K562 (cell line): ENCODE results near the gene ITSN1.

Experiments
- CHD2 ChIP-seq: IDR thresholded peaks from 2 replicates; pipeline ENCODE4 v1.6.1; 2011; ENCODE audit warnings: low read depth, low read length
- MEF2D ChIP-seq: conservative IDR thresholded peaks from 2 replicates; pipeline ENCODE4 v1.6.1; 2016; ENCODE audit warnings: low read depth, missing genetic modification characterization, missing compliant biosample characterization
- PCBP2 ChIP-seq: fragments of 200-400 bp; formaldehyde crosslinking; IDR thresholded peaks from 2 replicates; pipeline ENCODE4 v1.6.1; 2018; ENCODE audit warnings: low read length, low read depth, mild to moderate bottlenecking, moderate library complexity; ENCODE audit not compliant: poor library complexity, severe bottlenecking
- SIRT6 ChIP-seq: IDR thresholded peaks from one replicate; pipeline ENCODE4 v1.6.1; 2012; ENCODE audit warnings: low read depth, mild to moderate bottlenecking, control low read depth, inconsistent platforms, low read length, moderate library complexity
- USF2 ChIP-seq: sonication (generic); formaldehyde crosslinking; IDR thresholded peaks from 2 replicates; pipeline ENCODE4 v1.5.0; 2020; ENCODE audit warnings: missing genetic modification reagents
- ZNF24 ChIP-seq: fragments of 450-650 bp; IDR thresholded peaks from 2 replicates; pipeline ENCODE4 v1.6.1; 2016
- ZNF253 ChIP-seq: fragments of 250-450 bp; sonication (Bioruptor Pico); conservative IDR thresholded peaks from 2 replicates; pipeline ENCODE4 v1.6.1; 2021; ENCODE audit warnings: mild to moderate bottlenecking
- ZZZ3 ChIP-seq: fragments of 450-650 bp; IDR thresholded peaks from 2 replicates; pipeline ENCODE4 v1.6.1; 2016; ENCODE audit warnings: antibody characterized with exemption, mild to moderate bottlenecking, moderate library complexity
- TF ChIP-seq, protein P1 (sequence below), 2 experiments: IDR thresholded peaks in 1 of 2; conservative IDR thresholded peaks in 1 of 2; 2 replicates each; pipeline ENCODE4 v1.6.1; 2016; ENCODE audit warnings: low read depth in 2 of 2, mild to moderate bottlenecking in 1 of 2, missing compliant biosample characterization in 1 of 2, missing genetic modification characterization in 1 of 2, moderate library complexity in 1 of 2

DNA sequence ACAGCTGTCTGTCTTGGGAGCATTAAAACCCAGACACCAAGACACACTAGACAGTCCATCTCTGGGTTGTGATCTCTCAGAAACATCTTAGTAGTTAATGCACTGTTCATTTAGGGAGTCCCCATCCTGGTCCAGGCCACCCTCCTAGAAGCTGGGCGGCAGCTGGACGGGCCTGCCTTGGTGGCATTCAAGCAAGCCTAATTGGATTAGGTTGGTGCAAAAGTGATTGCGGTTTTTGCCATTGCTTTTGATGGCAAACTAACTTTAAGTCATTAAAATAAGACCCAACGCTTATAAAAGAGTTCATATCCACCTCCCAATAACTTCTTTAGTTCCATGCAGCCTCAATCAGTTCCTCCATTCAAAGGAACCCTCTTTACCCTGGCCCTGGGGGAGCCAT, 251.6 kb downstream of the ITSN1 start:
- TF ChIP-seq ZZZ3 (no peak), ZNF24 (no peak), SIRT6 (no peak), CHD2 (no peak), MEF2D (tag) (no peak), ZNF253 (CRISPR knock-in tag) (no peak), PCBP2 (no peak), USF2 (CRISPR knock-in tag) (no peak)
- TF ChIP-seq, protein P1, sequence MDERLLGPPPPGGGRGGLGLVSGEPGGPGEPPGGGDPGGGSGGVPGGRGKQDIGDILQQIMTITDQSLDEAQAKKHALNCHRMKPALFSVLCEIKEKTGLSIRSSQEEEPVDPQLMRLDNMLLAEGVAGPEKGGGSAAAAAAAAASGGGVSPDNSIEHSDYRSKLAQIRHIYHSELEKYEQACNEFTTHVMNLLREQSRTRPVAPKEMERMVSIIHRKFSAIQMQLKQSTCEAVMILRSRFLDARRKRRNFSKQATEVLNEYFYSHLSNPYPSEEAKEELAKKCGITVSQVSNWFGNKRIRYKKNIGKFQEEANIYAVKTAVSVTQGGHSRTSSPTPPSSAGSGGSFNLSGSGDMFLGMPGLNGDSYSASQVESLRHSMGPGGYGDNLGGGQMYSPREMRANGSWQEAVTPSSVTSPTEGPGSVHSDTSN (CRISPR knock-in tag; IDR thresholded peaks at IDR 0.05; ENCODE audit: low read depth): no peak
- TF ChIP-seq, protein P1 (tag; conservative IDR thresholded peaks at IDR 0.05; ENCODE audit: low read depth): no peak
